Measurements from ENCODE around the gene WDR45.

- TF ChIP-seq CTCF (conservative IDR thresholded peaks at IDR 0.05; ENCODE audit: low read length), result no peak
- TF ChIP-seq EZH2phosphoT487 (IDR thresholded peaks at IDR 0.05; ENCODE audit: borderline replicate concordance), result no peak
Measured at GRCh38 chrX:49079489-49080428, at the start of gene WDR45.
